GM19395 (cell line): Measurements from ENCODE around the gene CD200R1.

Experiments used
- ATAC-seq: cut with Tn5 transposase; IDR thresholded peaks from one replicate; pipeline ENCODE4 v1.9.1; 2021; ENCODE audit warnings: mild to moderate bottlenecking, moderate library complexity; ENCODE audit not compliant: unreplicated experiment

CD200R1 gene

GRCh38 chr3:112889357-112889756 lies 85.5 kb downstream of the CD200R1 start:
- ATAC-seq = no peak

DNA sequence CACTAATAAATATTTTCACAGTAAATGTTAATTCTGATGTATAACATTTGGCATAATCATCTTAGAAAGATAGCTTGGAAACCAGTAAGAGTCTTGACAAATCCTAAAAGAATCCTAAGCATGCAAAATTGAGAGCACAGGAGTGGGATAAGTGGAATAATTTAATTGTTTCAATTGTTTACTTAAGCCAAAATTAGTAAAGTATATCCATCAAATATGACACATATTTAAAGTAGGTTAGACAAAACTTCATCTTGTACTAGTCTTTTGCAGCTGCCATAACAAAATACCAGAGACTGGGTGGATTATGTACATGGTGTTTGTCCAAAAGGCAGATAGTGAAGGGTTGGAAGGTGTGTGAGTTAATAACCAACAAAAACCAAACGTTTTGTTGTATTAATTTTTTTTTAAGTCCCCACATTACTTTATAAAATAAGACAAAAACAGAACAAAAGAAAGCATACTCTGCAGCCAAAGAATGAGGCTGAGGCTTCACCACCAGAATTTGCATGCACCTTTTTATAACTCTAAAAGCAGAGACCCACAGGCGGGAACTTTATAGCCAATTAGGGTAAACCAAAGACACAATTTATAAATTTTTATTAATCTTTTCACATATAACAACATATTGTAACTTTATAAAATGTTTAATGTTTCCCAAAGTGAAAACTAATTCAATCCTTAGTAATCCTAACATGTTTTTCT lies 86.4 kb downstream of the CD200R1 start:
- ATAC-seq = no peak

- no peak for ATAC-seq
Measured at GRCh38 chr3:112884678-112885290, 90.1 kb downstream of the CD200R1 start.

DNA sequence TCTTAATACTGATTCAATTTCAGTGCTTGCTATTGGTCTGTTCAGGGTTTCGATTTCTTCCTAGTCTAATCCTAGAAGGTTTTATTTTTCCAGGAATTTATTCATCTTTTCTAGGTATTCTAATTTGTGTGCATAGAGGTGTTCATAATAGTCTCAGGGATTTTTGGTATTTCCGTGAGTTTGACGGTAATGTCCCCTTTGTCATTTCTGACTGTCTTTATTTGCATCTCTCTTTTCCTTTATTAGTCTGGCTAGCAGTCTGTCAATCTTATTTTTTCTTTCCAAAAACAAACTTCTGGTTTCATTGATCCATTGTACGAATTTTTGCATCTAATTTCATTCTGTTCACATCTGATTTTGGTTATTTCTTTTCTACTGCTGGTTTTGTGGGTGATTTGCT lies 93.0 kb downstream of the CD200R1 start:
- ATAC-seq = no peak

GRCh38 chr3:112875561-112875960 lies 99.3 kb downstream of the CD200R1 start:
- no peak for ATAC-seq

DNA sequence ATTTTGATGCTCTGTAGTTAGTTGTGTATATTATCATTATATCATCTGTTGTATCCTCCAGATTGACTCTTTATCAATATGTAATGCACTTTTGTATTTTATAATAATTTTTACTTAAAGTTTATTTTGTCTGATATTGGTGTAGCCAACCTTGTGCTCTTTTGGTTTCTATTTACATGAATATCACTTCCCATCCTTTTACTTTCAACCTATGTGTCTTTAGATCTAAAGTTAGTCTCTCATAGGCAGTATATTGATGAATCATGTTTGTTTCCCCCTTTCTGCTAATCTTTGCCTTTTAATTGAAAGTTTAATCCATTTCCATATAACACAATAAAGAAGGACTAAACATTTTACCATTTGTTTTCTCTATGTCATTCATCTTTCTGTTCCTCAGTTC lies 100.2 kb downstream of the CD200R1 start:
- no peak for ATAC-seq

GRCh38 chr3:112873632-112874031 lies 101.3 kb downstream of the CD200R1 start:
- peak; percentile 76 for ATAC-seq

- no peak for ATAC-seq
Measured at GRCh38 chr3:112871735-112872134, 103.2 kb downstream of the CD200R1 start.
